HG03175 (cell line): ENCODE results near the gene PANK4.

Experiments used
- ATAC-seq: cut with Tn5 transposase; IDR thresholded peaks from one replicate; pipeline ENCODE4 v1.9.1; 2021; ENCODE audit warnings: mild to moderate bottlenecking, moderate library complexity; ENCODE audit not compliant: unreplicated experiment

The PANK4 gene

DNA sequence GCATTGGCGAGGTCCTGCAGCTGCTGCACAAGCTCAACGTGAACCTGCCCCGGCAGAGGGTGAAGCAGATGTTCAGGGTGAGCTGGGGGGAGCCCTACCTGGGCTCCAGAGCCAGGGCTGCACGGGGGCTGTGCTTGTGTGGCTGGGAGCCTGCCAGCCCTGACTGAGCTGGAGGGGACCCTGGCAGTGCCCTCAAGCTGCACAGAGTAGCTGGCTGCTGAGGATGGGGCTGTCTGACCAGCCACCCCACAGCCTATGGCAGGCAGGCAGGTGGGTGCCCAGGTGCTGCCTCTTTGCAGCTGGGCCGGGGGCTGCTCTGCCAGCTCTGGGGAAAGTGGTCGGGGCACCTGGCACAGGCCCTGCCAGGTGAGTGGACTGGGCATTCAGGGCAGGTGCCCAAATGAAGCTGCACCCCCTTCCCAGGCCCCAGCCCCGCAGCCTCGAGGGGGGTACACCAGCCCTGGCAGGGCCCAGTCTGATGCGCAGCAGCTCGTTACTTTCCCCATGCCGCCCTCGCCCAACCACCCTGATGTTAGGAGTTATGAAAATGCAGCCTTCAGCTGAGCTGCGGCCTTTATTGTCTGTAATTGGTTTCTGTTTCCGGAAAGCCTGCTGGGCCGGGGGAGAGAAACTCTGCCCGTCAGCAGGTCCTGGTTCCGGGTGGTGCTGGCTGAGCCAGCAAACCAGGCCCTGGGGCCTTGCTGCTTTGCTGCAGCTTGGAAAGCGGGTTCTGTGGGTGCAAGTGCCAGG is 46.0 kb downstream of the PANK4 start:
- ATAC-seq: no peak

- ATAC-seq: no peak
These were observed 46.8 kb downstream of the PANK4 start for GRCh38 chr1:2479618-2480017.

DNA sequence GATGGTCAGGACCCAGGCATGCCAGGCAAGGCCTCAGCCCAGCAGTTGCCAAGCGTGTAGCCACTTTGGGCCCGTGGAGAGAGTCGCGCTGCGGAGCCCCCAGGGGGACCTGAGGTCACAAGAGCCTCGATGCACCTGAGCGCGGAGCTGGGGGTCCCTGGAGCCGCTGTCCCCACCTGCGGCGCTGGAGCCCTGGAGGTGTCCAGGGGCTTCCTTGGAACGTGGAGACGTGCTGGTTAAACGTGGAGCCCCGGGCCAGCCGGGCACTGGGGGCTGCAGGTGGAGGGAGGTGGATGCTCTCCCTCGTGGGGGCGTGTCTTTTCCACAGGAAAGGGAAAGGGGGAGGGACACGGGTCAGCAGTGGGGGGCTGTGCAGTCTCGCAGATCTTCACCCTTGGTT is 47.2 kb downstream of the PANK4 start:
- ATAC-seq: no peak

DNA sequence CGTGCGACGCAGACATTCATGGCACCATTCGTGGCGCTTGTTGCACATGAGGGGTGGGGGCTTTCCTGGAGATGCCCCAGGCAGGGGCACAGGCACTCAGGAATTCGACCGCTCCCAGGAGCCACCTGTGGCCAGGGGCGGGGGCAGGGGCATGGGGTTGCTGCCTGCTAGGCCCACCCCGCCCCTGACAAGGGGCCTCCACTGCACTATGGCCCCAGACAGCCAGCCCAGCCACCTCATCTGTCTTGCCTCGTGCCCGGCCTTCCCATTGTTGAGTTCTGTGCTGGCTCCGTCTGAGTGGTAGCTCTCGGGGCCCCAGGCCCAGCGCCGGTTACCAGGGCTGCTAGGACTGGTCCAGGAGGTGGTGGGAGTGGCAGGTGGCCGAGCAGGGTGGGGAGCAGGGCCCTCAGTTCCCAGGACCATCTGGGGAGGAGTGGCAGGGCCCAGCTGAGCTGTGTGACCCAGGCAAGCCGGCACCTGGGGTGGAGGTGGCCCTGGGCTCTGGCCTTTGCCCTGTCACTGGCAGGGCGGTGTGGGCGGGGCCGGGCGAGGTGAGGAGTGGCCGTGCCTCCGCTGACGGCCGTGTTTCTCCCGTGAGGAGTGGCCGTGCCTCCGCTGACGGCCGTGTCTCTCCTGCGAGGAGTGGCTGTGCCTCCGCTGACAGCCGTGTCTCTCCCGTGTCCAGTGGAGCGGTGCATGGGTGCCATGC is 48.5 kb downstream of the PANK4 start:
- ATAC-seq: no peak

DNA sequence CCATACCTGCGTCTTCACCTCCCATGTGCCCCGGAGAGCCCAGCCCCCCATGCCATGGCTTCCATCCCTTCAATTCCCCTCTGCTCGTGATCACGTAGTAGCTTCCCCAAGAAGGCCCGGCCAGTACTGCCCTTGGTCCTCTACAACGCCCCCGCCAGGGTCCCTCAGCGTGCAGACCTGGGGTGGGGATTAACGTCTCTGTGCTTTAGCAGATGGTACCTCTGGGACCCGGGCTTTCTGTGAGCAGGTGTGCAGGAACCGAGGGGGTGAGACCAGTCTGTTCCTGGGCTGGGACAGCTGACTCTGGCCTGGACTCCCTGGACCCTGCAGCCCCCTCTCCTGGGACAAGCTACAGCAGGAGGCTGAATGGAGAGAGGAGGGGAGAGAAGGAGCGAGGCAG is 49.1 kb downstream of the PANK4 start:
- no peak for ATAC-seq

- no peak for ATAC-seq
These were observed 50.1 kb downstream of the PANK4 start, which contains the start of gene PLCH2 for GRCh38 chr1:2476061-2476999. Gene PLCH2 (plus strand): TSS chr1:2476289. CDS start chr1:2476589, 300 bp downstream.

DNA sequence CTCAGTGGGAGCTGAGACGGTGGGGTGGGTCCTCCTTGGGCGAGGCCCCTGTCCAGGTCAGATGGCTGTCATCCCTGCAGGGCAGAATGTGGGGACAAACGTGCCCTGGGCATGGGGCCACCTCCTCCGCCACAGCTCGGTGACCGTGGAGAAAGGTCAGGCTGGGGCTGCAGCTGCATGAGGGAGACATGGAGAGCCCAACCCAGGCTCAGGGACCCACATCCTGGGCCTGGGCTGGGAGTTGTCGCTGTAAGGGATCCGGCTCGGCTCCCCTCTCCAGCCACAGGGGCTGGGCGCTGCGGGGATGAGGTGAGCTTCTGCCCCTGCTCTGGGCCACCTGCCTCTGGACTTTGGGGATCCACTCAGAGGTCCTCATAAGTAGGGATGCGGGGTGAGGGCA is 50.8 kb downstream of the PANK4 start:
- no peak for ATAC-seq

GRCh38 chr1:2474933-2475371 is 51.4 kb downstream of the PANK4 start:
- no peak for ATAC-seq

DNA sequence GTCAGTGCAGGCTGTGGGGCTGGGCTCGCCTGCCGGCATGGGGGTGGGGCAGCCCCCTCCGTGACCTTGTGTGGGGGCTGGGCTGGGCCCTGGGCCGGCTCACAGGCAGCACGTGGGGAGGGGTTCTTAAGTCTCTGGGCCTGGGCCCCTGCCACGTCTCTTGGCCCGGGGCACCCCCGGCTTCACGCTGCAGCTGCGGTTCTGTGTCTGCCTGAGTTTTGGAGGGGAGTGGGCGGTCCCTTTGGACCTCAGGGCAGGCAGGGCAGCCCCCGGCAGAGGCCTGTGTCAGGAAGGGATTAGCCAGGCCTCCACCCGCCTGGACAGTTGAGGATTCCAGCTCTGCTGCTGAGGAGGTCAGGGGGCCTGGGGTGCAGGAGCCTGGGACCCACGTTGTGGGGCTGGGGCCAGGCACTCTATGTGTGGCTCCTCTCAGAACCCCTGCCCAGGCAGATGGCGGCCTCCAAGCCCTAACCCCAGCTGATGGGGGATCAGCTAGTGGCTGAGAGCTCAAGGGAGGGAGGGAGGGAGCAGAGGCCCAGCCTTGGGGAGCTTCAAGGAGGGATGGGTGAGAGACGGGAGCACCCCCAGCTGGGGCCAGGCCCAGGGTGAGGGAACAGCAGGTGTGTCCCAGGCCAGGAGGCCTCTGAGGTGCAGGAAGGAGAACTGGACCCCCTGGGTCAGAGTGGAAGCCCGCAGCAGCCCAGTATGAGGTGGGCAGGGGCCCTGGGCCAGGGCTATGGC is 52.1 kb downstream of the PANK4 start:
- ATAC-seq: no peak

- ATAC-seq: no peak
These were observed 53.2 kb downstream of the PANK4 start for GRCh38 chr1:2473198-2473597.

DNA sequence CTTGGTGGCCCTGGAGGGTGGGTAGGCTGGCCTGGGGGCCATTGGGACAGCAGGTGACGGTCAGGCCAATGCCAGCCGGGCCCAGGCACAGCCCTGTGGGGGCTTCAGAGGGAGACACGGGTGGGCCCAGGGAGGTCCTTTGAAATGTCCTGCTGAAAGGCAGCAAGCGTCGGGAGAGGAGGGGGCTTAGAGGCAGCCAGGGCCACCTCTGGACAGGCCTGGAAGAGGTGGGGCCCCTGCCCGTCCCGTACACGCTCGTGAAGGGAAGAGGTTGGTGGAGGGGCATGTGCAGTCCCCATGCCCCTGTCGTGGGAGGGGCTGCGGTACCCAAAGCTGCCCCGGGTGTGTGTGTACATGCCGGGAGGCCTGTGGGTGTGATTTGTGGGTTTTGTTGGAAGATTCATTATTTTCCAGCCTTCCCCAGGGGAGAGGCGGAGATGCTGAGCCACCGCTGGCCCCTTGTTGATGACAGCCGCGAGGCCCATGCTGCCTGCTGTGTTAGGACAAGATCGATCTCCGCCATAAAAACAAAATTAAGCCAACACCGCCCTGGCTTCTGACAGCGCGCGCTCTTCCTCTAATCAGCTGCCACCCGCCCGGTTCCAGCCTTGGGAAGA is 53.7 kb downstream of the PANK4 start:
- no peak for ATAC-seq

GRCh38 chr1:2472109-2472508 is 54.3 kb downstream of the PANK4 start:
- no peak for ATAC-seq

- no peak for ATAC-seq
These were observed 54.8 kb downstream of the PANK4 start for GRCh38 chr1:2471587-2472001.

DNA sequence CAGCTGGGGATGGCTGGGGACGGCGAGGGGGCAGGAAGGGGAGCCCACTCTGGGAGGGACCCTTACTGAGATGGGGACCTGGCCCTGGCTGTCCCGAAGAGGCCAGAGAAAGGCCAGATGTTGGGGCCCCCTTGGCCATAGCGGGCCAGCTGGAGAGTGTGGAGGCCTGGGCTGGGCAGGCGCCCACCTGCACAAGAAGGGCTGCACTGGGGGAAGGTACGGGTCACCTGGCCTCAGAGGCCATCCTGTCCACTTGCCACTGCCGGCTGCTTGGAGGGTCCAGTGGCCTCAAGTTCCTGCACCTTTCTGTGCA is 55.3 kb downstream of the PANK4 start:
- no peak for ATAC-seq

- ATAC-seq: no peak
These were observed 55.9 kb downstream of the PANK4 start for GRCh38 chr1:2470290-2471158.

GRCh38 chr1:2469103-2469940 is 57.1 kb downstream of the PANK4 start:
- no peak for ATAC-seq

- no peak for ATAC-seq
These were observed 57.9 kb downstream of the PANK4 start for GRCh38 chr1:2468540-2468939.

GRCh38 chr1:2468041-2468472 is 58.3 kb downstream of the PANK4 start:
- ATAC-seq: no peak
